NT2/D1 (cell line): ENCODE results near the gene SCGB1D4.
"Not testable (repeated sequence)": the region's sequence is repeated elsewhere in the genome, so short reads cannot be mapped to it uniquely, and the experiment has no call there.

Experiments
- DNase-seq: peaks from one replicate; pipeline ENCODE4 v3.0.0-alpha.2; 2011; ENCODE audit warnings: low read depth, low spot score
- H3K27me3 ChIP-seq: 2 replicates; pipeline ENCODE4 v1.6.0; 2011; ENCODE audit warnings: mild to moderate bottlenecking; ENCODE audit not compliant: insufficient read length, insufficient read depth
- H3K36me3 ChIP-seq: 2 replicates; pipeline ENCODE4 v1.6.1; 2011; ENCODE audit warnings: mild to moderate bottlenecking, low read length, mixed read lengths; ENCODE audit not compliant: insufficient read depth, insufficient read length
- H3K4me1 ChIP-seq: 2 replicates; pipeline ENCODE4 v1.5.1; 2011; ENCODE audit not compliant: insufficient read depth, insufficient read length
- H3K4me3 ChIP-seq: 2 replicates; pipeline ENCODE4 v1.5.1; 2011; ENCODE audit warnings: low read depth; ENCODE audit not compliant: insufficient read length
- H3K9ac ChIP-seq: 2 replicates; pipeline ENCODE4 v1.6.0; 2011; ENCODE audit warnings: low read depth; ENCODE audit not compliant: insufficient read length
- H3K9me3 ChIP-seq: 2 replicates; pipeline ENCODE4 v1.5.1; 2011; ENCODE audit warnings: mild to moderate bottlenecking, low read length; ENCODE audit not compliant: insufficient read depth
- SUZ12 ChIP-seq: IDR thresholded peaks from 2 replicates; pipeline ENCODE4 v1.6.1; 2011; ENCODE audit not compliant: insufficient read length, insufficient read depth; ENCODE audit errors: extremely low read depth
- YY1 ChIP-seq: IDR thresholded peaks from 2 replicates; pipeline ENCODE4 v1.6.1; 2011; ENCODE audit not compliant: insufficient read length, insufficient read depth
- ZNF274 ChIP-seq: IDR thresholded peaks from 2 replicates; pipeline ENCODE4 v1.6.1; 2011; ENCODE audit warnings: mild to moderate bottlenecking, low read depth, low read length

The SCGB1D4 gene

GRCh38 chr11:62298975-62299374 is at the start of gene SCGB1D4:
SCGB1D4 (minus strand) TSS chr11:62299075; CDS start chr11:62299010, 65 bp downstream.
- H3K9me3 ChIP-seq, result no peaks in the 10 kb centered on the region
- no peak for DNase-seq
- TF ChIP-seq SUZ12 (no peak), ZNF274 (no peak), YY1 (no peak)
- no peak within 1 kb of the TSS for H3K4me3 ChIP-seq
- H3K27me3 ChIP-seq, result no peaks in the 10 kb centered on the region
- no peaks in the 10 kb centered on the region for H3K36me3 ChIP-seq
- no peak within 1 kb of the TSS for H3K9ac ChIP-seq
- no peaks in the 10 kb centered on the region for H3K4me1 ChIP-seq

- peaks cover 25% of the 10 kb centered on the region for H3K36me3 ChIP-seq
- no peaks in the 10 kb centered on the region for H3K9me3 ChIP-seq
- H3K27me3 ChIP-seq, result no peaks in the 10 kb centered on the region
- H3K4me1 ChIP-seq, result no peaks in the 10 kb centered on the region
- H3K9ac ChIP-seq, result no peak overlapping the region
- TF ChIP-seq ZNF274, result no peak
- TF ChIP-seq YY1, result no peak
- no peak for TF ChIP-seq SUZ12
- DNase-seq, result no peak
- H3K4me3 ChIP-seq, result no peak overlapping the region
These were observed 47.0 kb upstream of the SCGB1D4 start for GRCh38 chr11:62345861-62346260.

- DNase-seq, result no peak
- H3K27me3 ChIP-seq, result no peaks in the 10 kb centered on the region
- H3K4me3 ChIP-seq, result no peak overlapping the region
- H3K9me3 ChIP-seq, result no peaks in the 10 kb centered on the region
- H3K36me3 ChIP-seq, result peaks cover 25% of the 10 kb centered on the region
- no peak overlapping the region for H3K9ac ChIP-seq
- no peaks in the 10 kb centered on the region for H3K4me1 ChIP-seq
- TF ChIP-seq YY1, result no peak
- TF ChIP-seq SUZ12, result no peak
- TF ChIP-seq ZNF274, result no peak
These were observed 45.3 kb upstream of the SCGB1D4 start for GRCh38 chr11:62344210-62344609.

GRCh38 chr11:62343646-62344190 is 44.8 kb upstream of the SCGB1D4 start:
- H3K9ac ChIP-seq, DNase-seq, H3K4me3 ChIP-seq, H3K4me1 ChIP-seq, H3K9me3 ChIP-seq, H3K27me3 ChIP-seq: not testable (repeated sequence)
- peaks cover 25% of the 10 kb centered on the region for H3K36me3 ChIP-seq

- H3K4me1 ChIP-seq, result no peaks in the 10 kb centered on the region
- no peak overlapping the region for H3K4me3 ChIP-seq
- no peak for TF ChIP-seq YY1
- no peak for TF ChIP-seq SUZ12
- TF ChIP-seq ZNF274, result no peak
- peaks cover 25% of the 10 kb centered on the region for H3K36me3 ChIP-seq
- no peak overlapping the region for H3K9ac ChIP-seq
- H3K27me3 ChIP-seq, result no peaks in the 10 kb centered on the region
- no peaks in the 10 kb centered on the region for H3K9me3 ChIP-seq
- no peak for DNase-seq
These were observed 42.7 kb upstream of the SCGB1D4 start for GRCh38 chr11:62341588-62341987.

- Histone ChIP-seq H3K4me3 (no peak overlapping the region), H3K9me3 (no peaks in the 10 kb centered on the region), H3K36me3 (peaks cover 20% of the 10 kb centered on the region), H3K4me1 (no peaks in the 10 kb centered on the region), H3K27me3 (peaks cover under 1% of the 10 kb centered on the region), H3K9ac (no peak overlapping the region)
- DNase-seq, result peak; percentile 43
- no peak for TF ChIP-seq SUZ12
- TF ChIP-seq YY1, result no peak
- TF ChIP-seq ZNF274, result no peak
These were observed 41.5 kb upstream of the SCGB1D4 start for GRCh38 chr11:62340269-62340901.

GRCh38 chr11:62338218-62338617 is 39.3 kb upstream of the SCGB1D4 start:
- peaks cover 5% of the 10 kb centered on the region for H3K27me3 ChIP-seq
- no peaks in the 10 kb centered on the region for H3K4me1 ChIP-seq
- TF ChIP-seq SUZ12 (no peak), YY1 (no peak), ZNF274 (no peak)
- peak overlapping the region; percentile 79 for H3K4me3 ChIP-seq
- peak overlapping the region; percentile 91 for H3K9ac ChIP-seq
- no peaks in the 10 kb centered on the region for H3K9me3 ChIP-seq
- peaks cover 12% of the 10 kb centered on the region for H3K36me3 ChIP-seq
- no peak for DNase-seq
